NCI-H1092 (cell line): Measurements from ENCODE around the gene COL7A1.

ENCODE experiments used
- DNase-seq: peaks from one replicate; lab custom pipeline; 2025; lab: John Stamatoyannopoulos, UW

Gene COL7A1

DNA sequence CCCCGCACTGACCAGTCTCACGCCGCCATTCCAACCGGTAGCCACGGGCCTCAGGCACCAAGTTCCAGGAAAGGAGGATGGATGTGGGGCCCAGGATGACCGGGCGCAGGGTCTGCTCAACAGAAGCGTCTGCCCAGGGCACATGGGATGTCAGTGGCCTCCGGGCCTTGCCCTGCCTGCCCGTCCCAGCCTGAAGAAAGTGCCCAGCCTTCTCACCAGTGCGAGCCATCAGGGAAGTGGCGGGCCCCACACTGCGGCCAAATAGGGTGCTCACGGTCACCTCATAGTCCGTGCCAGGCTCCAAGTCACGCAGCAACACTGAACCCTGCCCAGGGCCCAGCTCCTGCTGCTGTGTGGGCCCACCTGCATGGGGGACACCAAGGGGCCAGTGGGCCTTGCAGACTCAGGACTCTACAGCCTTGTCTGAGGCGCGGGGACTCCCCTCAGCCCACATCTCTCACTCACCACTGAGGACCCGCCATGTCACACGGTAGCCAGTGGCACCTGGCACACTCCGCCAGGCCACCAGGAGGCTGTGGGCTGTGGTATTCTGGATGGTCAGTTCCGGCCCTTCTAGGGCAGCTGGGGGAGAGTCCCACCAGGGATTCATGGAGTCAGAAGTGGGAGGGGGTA lies 3.1 kb downstream of the COL7A1 start:
- DNase-seq, result no peak

DNA sequence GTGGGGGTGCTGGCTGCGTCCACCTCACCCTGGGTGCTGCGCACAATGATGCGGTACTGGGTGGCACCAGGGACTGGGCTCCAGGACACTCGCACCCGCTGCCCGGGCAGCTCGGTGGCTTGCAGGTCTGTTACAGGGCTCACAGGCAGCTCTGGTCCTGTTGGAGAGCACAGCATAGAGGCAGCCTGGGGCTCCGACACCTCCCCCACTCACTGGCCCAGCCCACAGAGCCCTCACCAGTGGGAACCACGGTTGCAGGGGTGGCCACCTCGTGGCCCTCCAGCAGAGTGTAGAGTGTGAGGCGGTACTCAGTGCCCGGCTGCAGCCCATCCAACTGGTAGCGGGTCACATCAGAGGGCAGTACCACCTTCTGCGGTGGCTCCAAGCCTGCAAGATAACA lies 3.7 kb downstream of the COL7A1 start:
- no peak for DNase-seq

- DNase-seq, result no peak
Measured at GRCh38 chr3:48588230-48588629, 6.9 kb downstream of the COL7A1 start.

- DNase-seq, result no peak
Measured at GRCh38 chr3:48587686-48588085, 7.4 kb downstream of the COL7A1 start.

- no peak for DNase-seq
Measured at GRCh38 chr3:48585411-48585810, 9.7 kb downstream of the COL7A1 start.

- DNase-seq, result no peak
Measured at GRCh38 chr3:48584836-48585235, 10.3 kb downstream of the COL7A1 start.

DNA sequence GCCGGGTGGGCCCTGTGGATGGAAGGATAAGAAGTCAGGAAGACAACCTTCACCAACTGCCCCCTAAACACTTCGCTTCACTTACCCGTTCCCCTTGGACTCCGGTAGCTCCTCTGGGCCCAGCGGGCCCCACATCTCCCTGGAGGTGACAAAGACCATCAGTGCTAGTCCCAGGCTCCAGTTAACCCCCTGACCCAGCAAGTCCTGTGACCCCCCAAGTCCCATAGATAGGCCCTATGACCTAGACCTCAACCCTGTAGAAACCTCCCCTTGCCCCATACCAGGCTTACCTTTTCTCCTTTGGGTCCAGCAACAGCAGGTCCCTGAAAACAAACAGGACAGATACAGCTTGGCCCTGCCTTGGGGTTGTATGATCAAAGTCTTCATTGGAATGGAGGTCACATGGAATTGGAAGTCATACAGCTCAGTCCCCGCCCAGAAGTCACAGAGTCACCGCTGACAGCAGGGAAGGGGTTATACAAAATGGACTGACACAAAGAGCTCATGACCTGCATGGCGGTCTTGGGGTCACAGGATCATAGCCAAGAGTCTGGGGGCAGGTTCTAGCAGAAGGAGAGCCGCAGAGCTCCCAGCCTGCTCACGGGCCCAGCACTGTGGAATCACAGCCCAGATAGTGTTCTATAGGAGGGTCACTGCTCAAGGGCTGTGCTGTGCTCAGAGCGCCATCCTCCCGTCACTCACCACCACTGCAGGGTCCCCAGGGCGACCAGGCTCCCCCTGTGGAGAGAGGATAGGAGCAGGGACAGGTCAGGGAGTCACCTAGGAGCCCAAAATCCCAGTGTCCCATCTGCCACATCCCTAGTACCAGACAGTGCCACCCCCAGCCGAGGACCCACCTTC lies 13.3 kb downstream of the COL7A1 start:
- no peak for DNase-seq

DNA sequence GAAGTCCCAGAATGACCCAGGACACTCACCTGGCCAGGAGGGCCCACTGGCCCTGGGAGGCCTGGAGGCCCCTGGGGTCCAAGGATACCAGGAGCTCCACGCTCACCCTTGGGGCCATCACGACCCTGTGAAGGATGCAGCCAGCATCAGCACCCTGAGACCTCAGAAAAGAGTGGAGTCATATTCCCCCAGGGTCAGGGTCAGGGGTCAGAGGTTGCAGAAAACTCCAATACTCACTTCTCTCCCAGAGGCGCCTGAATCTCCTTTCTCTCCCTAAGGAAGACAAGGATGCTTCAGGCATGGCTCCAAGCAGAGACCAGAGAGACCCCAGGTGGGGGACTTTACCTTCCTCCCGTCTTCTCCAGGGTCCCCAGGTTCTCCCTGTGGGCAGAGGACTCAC lies 18.5 kb downstream of the COL7A1 start:
- DNase-seq, result no peak

DNA sequence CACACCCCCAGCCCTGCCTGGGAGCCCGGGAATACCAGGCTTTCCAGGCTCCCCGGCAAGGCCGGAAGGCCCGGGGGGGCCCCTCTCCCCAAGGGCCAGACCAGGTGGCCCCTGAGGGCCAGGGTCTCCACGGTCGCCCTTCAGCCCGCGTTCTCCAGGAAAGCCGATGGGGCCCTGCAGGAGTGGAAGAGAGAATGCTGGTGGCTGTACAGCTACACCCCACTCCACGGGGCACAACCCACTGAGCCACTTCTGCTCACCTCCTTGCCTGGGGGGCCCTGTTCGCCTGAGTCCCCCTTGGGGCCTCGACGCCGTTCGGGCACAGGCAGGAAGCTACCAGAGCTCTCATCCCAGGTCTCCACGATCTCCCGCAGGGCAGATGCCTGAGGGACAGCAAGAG lies 19.8 kb downstream of the COL7A1 start:
- no peak for DNase-seq

DNA sequence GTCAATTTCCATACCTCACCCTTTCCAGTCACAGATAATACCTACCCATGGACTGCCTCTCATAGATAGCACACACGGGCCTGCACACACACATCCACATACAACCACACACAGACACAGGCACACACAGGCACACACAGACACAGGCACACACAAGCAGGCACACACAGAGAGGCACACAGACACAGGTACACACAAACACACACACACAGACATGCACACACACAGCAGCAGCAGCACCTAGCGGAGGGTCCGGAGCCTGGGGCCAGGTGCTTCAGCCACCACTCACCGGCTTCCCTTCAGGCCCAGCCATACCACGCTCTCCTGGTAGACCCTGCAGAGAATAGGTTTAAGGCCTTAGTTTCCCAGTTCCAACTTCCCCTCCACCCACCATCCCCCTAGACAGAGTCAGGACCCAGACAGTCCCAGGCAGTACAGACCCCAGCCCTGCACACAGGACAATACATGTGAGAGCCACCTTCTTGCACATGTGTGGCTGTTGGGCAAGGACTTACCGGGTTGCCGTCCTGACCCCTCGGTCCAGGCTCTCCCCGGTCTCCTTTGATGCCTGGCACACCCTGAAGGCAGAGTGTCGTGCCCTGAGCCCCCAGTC lies 21.1 kb downstream of the COL7A1 start:
- DNase-seq, result no peak

DNA sequence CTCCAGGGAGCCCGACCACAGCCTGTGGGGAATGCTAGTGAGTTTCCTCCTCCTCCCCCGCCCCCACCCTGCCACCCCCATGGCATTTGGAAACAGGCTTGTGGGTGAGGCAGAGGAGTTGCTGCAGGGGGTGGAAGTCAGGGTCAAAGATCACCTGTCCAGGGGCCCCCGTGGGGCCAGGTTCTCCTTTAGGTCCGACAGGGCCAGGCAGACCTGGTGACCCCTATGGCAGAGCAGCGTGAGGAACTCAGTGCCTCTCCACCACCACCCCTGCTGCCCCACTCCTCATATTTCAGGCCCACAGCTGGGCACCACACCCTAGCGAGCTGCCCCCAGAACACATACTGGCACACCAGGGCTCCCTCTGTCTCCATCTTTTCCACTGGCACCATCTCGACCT lies 22.6 kb downstream of the COL7A1 start:
- no peak for DNase-seq

DNA sequence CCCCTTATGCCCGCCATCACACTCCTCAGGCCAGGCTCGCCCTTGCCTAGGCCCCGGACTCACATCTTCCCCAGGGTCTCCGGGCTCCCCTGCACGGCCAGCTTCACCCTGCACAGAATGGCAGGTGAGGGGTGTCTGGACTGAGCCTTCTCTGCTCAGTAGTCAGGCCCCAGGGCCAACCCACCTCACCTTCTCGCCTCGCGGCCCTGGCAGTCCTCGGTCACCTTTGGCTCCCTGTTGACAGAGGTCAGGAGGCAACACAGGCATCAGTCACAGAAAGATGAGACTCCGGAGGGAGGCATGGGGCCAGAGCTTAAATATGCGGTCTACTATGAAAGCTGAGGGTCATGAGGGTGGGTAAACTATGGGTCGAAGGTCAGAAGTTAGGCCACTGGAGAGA lies 23.2 kb downstream of the COL7A1 start:
- DNase-seq, result no peak

DNA sequence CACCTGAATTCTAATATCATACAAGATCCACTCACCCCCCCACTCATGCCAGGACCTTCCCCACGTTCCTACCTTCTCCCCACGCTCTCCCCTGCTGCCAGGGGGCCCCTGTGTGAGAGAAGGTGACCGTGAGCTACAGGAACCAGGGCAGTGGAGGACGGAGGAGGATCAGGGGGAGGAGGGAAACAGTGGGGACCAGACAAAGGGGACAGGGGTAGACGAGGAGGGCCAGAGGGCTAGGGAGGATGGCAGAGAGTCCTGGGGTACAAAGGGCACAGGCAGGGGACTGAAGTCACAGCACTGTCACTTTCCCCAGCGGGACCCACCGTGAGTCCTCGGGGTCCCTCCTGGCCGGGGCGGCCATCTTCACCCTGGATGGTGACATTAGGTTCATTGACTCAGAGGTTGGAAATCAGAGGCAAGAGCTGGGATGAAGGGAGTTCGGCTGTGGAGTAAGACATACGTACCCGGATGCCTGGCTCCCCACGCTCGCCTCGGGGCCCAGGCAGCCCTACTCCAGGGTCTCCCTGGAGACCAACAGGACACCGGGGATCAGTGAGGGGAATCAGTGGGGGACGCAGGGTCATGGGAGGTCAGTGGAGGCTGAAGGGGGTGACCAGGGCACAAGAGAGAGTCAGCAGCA lies 25.2 kb downstream of the COL7A1 start:
- no peak for DNase-seq

- no peak for DNase-seq
Measured at GRCh38 chr3:48569400-48569799, 25.7 kb downstream of the COL7A1 start.

- no peak for DNase-seq
Measured at GRCh38 chr3:48568476-48568875, 26.7 kb downstream of the COL7A1 start.

DNA sequence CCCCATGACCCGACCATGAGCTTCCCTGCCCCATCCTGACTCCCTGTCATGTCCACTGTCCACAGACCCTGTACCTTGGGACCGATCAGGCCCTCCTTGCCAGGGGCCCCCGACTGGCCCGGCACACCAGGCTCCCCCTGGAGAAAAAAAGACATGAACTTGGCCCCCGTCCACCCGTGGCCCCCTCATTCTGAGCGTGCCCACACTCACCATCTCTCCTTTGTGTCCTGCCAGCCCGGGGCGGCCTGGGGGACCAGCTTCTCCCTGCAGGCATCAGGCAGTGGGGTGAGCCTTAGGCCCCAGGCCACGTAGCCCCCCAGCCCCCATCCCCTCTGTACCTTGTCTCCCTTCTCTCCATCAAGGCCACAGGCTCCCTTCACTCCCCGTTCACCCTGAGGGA lies 27.6 kb downstream of the COL7A1 start:
- no peak for DNase-seq

DNA sequence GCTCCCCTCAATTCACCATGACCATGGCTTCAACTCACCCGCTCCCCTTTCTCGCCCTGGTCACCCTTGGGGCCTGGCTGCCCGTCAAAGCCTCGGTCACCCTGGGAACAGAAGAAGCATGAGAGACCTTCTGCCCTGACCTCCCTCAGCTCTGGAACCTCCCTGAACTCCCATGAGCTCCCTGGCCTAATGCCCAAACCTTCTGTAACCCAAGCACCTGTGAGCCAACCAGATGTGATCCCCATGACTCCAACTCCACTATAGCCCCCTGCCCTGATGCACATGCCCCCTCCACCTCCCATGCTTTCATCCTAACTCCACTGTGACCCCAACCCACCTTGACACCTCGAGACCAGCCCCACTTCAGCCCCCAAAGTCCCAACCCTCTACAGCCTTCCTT lies 28.0 kb downstream of the COL7A1 start:
- DNase-seq, result no peak

GRCh38 chr3:48566401-48566760 lies 28.7 kb downstream of the COL7A1 start:
- DNase-seq, result no peak

GRCh38 chr3:48565591-48566400 lies 29.3 kb downstream of the COL7A1 start:
- DNase-seq, result no peak

DNA sequence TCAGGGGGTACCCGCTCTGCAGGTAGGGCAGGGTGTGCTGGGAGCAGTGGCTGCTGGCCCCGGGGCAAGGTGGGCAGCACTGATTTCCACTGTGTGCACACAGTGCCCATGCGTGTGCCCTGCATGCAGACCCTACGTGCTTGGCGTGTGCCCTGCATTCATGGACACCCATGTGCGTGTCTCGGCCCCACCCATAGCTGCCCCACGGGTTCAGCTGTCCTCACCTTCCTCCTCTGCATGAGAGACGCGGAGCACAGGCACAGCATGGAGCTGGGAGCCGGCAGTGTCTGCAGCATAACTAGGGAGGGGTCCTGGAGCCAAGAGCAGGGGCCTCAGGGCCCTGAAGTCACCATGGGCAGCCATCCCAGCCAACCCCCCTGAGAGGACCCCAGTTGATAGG lies 29.9 kb downstream of the COL7A1 start:
- DNase-seq, result no peak

- no peak for DNase-seq
Measured at GRCh38 chr3:48564667-48565066, 30.5 kb downstream of the COL7A1 start.

GRCh38 chr3:48564022-48564421 lies 31.1 kb downstream of the COL7A1 start:
- no peak for DNase-seq
